Measurements from ENCODE around the gene BCLAF1.

BCLAF1 gene

DNA sequence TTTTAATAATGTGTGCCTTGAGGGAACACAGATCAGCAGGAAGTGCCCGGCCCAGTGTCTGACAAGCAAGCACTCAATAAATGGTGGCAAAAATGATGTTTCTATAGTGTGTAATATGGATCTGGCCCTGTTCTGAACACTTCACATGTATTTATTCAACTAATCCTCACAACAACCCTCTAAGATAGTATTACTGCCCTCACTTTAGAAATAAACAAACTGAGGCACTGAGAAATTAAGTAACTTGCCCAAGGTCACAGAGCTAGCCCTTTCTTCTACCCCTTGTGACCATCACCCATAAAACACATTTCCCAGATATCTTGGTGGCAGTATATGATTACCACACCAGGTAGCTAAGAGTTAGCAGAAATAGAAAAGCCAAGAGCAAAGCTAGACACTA is 26.7 kb downstream of the BCLAF1 start:
- Histone ChIP-seq H2BK5ac (ENCODE audit: low read depth, low read length, poor library complexity, severe bottlenecking) (no peak overlapping the region), H3K27me3 (ENCODE audit: control insufficient read depth in 1 of 2, insufficient read depth in 1 of 2, low read length in 2 of 2) (no peaks in the 10 kb centered on the region), H3K27ac (ENCODE audit: low read length, poor library complexity, severe bottlenecking) (no peak overlapping the region), H3K14ac (ENCODE audit: low read length in 2 of 2) (no peak overlapping the region), H3K4me3 (ENCODE audit: insufficient read depth in 1 of 2, low read depth in 1 of 2, low read length in 2 of 2) (no peak overlapping the region), H2BK12ac (ENCODE audit: low read length in 2 of 2) (no peak overlapping the region), H2BK15ac (ENCODE audit: low read depth, poor library complexity, severe bottlenecking) (no peak overlapping the region), H3K4me2 (ENCODE audit: low read length, poor library complexity, severe bottlenecking) (no peak overlapping the region), H4K91ac (ENCODE audit: low read length) (no peak overlapping the region), H3K9ac (ENCODE audit: low read length) (no peak overlapping the region), H3K4ac (ENCODE audit: low read depth in 1 of 2, low read length in 2 of 2) (no peak overlapping the region), H2AFZ (ENCODE audit: low read depth, low read length) (no peak overlapping the region), H3K36me3 (ENCODE audit: control insufficient read depth in 1 of 2, insufficient read depth in 2 of 2, low read depth in 1 of 2, low read length in 2 of 2) (peaks cover 3 to 99% of the 10 kb centered on the region in 2 experiments), H3K23ac (ENCODE audit: low read length in 2 of 2) (no peak overlapping the region), H2AK5ac (ENCODE audit: low read length, severe bottlenecking) (no peak overlapping the region), H4K8ac (ENCODE audit: low read length) (no peak overlapping the region), H3K79me1 (replicated peaks; ENCODE audit: low read length, poor library complexity, severe bottlenecking) (peaks cover 4% of the 10 kb centered on the region), H3K18ac (ENCODE audit: low read depth in 1 of 2, low read length in 2 of 2) (no peak overlapping the region), H2BK120ac (ENCODE audit: low read depth, low read length) (no peak overlapping the region), H3K9me3 (ENCODE audit: control insufficient read depth, low read length) (no peaks in the 10 kb centered on the region), H3K4me1 (ENCODE audit: control insufficient read depth, insufficient read depth, low read depth, low read length) (no peaks in the 10 kb centered on the region)
- no peak for DNase-seq
- no CpG with 5 or more reads among the region's 1 CpG for WGBS

DNA sequence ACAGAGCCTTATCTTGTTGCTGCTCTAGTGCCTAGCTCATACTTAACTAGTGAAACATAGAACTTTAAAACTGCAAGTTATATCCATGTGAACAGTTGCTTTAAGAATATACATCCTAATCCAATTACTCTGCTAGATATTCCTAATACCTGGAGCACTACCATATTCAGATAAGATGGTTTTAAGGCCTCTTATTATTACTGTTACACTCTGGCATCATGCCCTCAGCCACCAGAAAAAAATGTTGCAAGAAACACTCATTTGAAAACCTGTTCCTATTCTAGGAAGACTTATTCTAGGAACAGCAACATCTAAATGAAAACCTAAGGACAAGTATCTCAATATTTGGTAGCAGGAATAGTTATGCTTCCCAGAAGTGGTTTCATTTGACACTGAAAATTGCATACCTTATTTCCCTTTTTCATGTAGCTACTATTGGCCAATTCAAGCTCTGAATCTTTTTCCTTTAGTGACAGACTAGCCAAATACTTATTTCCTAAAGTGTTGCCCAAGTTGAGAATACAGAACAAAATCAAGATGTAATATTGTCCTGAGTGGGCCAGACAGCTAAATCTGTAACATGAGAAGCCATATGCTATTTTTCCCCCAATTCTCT is 34.7 kb downstream of the BCLAF1 start:
- Histone ChIP-seq H2BK15ac (ENCODE audit: low read depth, poor library complexity, severe bottlenecking) (no peak overlapping the region), H3K4me3 (ENCODE audit: insufficient read depth in 1 of 2, low read depth in 1 of 2, low read length in 2 of 2) (no peak overlapping the region), H2BK120ac (ENCODE audit: low read depth, low read length) (no peak overlapping the region), H3K4ac (ENCODE audit: low read depth in 1 of 2, low read length in 2 of 2) (no peak overlapping the region), H2AFZ (ENCODE audit: low read depth, low read length) (no peak overlapping the region), H3K27me3 (ENCODE audit: control insufficient read depth in 1 of 2, insufficient read depth in 1 of 2, low read length in 2 of 2) (no peaks in the 10 kb centered on the region), H2AK5ac (ENCODE audit: low read length, severe bottlenecking) (no peak overlapping the region), H3K4me2 (ENCODE audit: low read length, poor library complexity, severe bottlenecking) (no peak overlapping the region), H2BK12ac (ENCODE audit: low read length in 2 of 2) (no peak overlapping the region), H3K9ac (ENCODE audit: low read length) (no peak overlapping the region), H2BK5ac (ENCODE audit: low read depth, low read length, poor library complexity, severe bottlenecking) (no peak overlapping the region), H3K9me3 (ENCODE audit: control insufficient read depth, low read length) (no peaks in the 10 kb centered on the region), H3K27ac (ENCODE audit: low read length, poor library complexity, severe bottlenecking) (no peak overlapping the region), H3K4me1 (ENCODE audit: control insufficient read depth, insufficient read depth, low read depth, low read length) (no peaks in the 10 kb centered on the region), H3K18ac (ENCODE audit: low read depth in 1 of 2, low read length in 2 of 2) (no peak overlapping the region), H4K91ac (ENCODE audit: low read length) (no peak overlapping the region), H4K8ac (ENCODE audit: low read length) (no peak overlapping the region), H3K23ac (ENCODE audit: low read length in 2 of 2) (no peak overlapping the region), H3K14ac (ENCODE audit: low read length in 2 of 2) (no peak overlapping the region), H3K79me1 (replicated peaks; ENCODE audit: low read length, poor library complexity, severe bottlenecking) (peaks cover 2% of the 10 kb centered on the region), H3K36me3 (ENCODE audit: control insufficient read depth in 1 of 2, insufficient read depth in 2 of 2, low read depth in 1 of 2, low read length in 2 of 2) (peaks cover 3 to 39% of the 10 kb centered on the region in 2 experiments)
- no peak for DNase-seq

DNA sequence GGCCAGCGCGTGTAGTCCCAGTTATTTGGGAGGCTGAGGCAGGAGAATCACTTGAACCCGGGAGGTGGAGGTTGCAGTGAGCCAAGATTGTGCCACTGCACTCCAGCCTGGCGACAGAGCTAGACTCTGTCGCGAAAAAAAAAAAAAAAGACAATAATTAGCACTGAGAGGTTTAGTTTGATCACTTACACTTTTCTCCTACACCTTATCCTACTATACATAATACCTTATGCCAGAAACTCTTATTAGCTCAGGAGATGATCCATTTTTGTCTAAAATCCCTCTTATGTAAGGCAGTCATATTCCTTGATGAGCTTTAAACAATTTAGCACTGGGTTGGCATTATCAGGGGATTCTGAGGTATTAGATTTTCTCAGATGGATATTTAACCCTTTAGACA is 35.9 kb downstream of the BCLAF1 start:
- H2AFZ ChIP-seq (ENCODE audit: low read depth, low read length): no peak overlapping the region
- no peak overlapping the region for H3K18ac ChIP-seq (ENCODE audit: low read depth in 1 of 2, low read length in 2 of 2)
- no peak overlapping the region for H2BK15ac ChIP-seq (ENCODE audit: low read depth, poor library complexity, severe bottlenecking)
- peaks cover 3 to 27% of the 10 kb centered on the region in 2 experiments for H3K36me3 ChIP-seq (ENCODE audit: control insufficient read depth in 1 of 2, insufficient read depth in 2 of 2, low read depth in 1 of 2, low read length in 2 of 2)
- H3K4me1 ChIP-seq (ENCODE audit: control insufficient read depth, insufficient read depth, low read depth, low read length): no peaks in the 10 kb centered on the region
- no peaks in the 10 kb centered on the region for H3K27me3 ChIP-seq (ENCODE audit: control insufficient read depth in 1 of 2, insufficient read depth in 1 of 2, low read length in 2 of 2)
- H2BK5ac ChIP-seq (ENCODE audit: low read depth, low read length, poor library complexity, severe bottlenecking): no peak overlapping the region
- DNase-seq: no peak
- H2BK12ac ChIP-seq (ENCODE audit: low read length in 2 of 2): no peak overlapping the region
- no peak overlapping the region for H3K9ac ChIP-seq (ENCODE audit: low read length)
- no peak overlapping the region for H3K4ac ChIP-seq (ENCODE audit: low read depth in 1 of 2, low read length in 2 of 2)
- no peak overlapping the region for H2AK5ac ChIP-seq (ENCODE audit: low read length, severe bottlenecking)
- no peak overlapping the region for H3K27ac ChIP-seq (ENCODE audit: low read length, poor library complexity, severe bottlenecking)
- no peak overlapping the region for H3K23ac ChIP-seq (ENCODE audit: low read length in 2 of 2)
- no peaks in the 10 kb centered on the region for H3K9me3 ChIP-seq (ENCODE audit: control insufficient read depth, low read length)
- no peak overlapping the region for H2BK120ac ChIP-seq (ENCODE audit: low read depth, low read length)
- no peak overlapping the region for H3K4me2 ChIP-seq (ENCODE audit: low read length, poor library complexity, severe bottlenecking)
- no peak overlapping the region for H3K4me3 ChIP-seq (ENCODE audit: insufficient read depth in 1 of 2, low read depth in 1 of 2, low read length in 2 of 2)
- no peak overlapping the region for H4K8ac ChIP-seq (ENCODE audit: low read length)
- no peak overlapping the region for H3K14ac ChIP-seq (ENCODE audit: low read length in 2 of 2)
- 92% methylated on average over 4 of the region's 6 CpGs for WGBS
- H3K79me1 ChIP-seq (replicated peaks; ENCODE audit: low read length, poor library complexity, severe bottlenecking): peaks cover 2% of the 10 kb centered on the region
- no peak overlapping the region for H4K91ac ChIP-seq (ENCODE audit: low read length)

DNA sequence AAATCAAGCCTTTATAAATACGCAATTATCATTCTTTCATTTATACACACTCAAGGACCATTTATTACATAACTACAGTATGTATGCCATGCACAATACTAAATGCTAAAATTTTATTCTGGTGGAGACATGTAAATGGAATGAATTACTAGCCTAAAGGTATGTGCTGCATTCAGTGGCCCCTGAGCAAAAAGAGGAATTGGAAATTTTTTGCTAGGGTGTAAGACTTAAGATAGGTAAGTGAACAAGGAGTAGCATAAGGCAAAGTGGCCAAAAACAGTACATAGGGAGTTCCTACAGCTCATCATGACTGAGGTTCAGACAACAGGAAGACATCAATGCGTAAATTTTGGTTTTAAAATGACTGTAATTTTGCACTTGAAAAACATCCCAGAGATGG is 37.2 kb downstream of the BCLAF1 start:
- Histone ChIP-seq H2BK120ac (ENCODE audit: low read depth, low read length) (no peak overlapping the region), H4K8ac (ENCODE audit: low read length) (no peak overlapping the region), H2AFZ (ENCODE audit: low read depth, low read length) (no peak overlapping the region), H3K18ac (ENCODE audit: low read depth in 1 of 2, low read length in 2 of 2) (no peak overlapping the region), H3K79me1 (replicated peaks; ENCODE audit: low read length, poor library complexity, severe bottlenecking) (peaks cover 2% of the 10 kb centered on the region), H3K4me1 (ENCODE audit: control insufficient read depth, insufficient read depth, low read depth, low read length) (no peaks in the 10 kb centered on the region), H3K4me3 (ENCODE audit: insufficient read depth in 1 of 2, low read depth in 1 of 2, low read length in 2 of 2) (no peak overlapping the region), H2BK5ac (ENCODE audit: low read depth, low read length, poor library complexity, severe bottlenecking) (no peak overlapping the region), H3K9ac (ENCODE audit: low read length) (no peak overlapping the region), H3K27ac (ENCODE audit: low read length, poor library complexity, severe bottlenecking) (no peak overlapping the region), H3K27me3 (ENCODE audit: control insufficient read depth in 1 of 2, insufficient read depth in 1 of 2, low read length in 2 of 2) (no peaks in the 10 kb centered on the region), H3K14ac (ENCODE audit: low read length in 2 of 2) (no peak overlapping the region), H3K9me3 (ENCODE audit: control insufficient read depth, low read length) (no peaks in the 10 kb centered on the region), H3K36me3 (ENCODE audit: control insufficient read depth in 1 of 2, insufficient read depth in 2 of 2, low read depth in 1 of 2, low read length in 2 of 2) (peaks cover 3 to 14% of the 10 kb centered on the region in 2 experiments), H2BK12ac (ENCODE audit: low read length in 2 of 2) (no peak overlapping the region), H3K4me2 (ENCODE audit: low read length, poor library complexity, severe bottlenecking) (no peak overlapping the region), H4K91ac (ENCODE audit: low read length) (no peak overlapping the region), H2BK15ac (ENCODE audit: low read depth, poor library complexity, severe bottlenecking) (no peak overlapping the region), H3K4ac (ENCODE audit: low read depth in 1 of 2, low read length in 2 of 2) (no peak overlapping the region), H3K23ac (ENCODE audit: low read length in 2 of 2) (no peak overlapping the region), H2AK5ac (ENCODE audit: low read length, severe bottlenecking) (no peak overlapping the region)
- WGBS: 84% methylated on average over 2 of the region's 2 CpGs
- no peak for DNase-seq

All from mesenchymal stem cell (in vitro differentiated cells and primary cell).